ACC112 (cell line): ENCODE measurements around the gene KCNQ1OT1.

Experiments used
- H2AFZ ChIP-seq: fragments of 200-600 bp; sonication (generic); one replicate; pipeline ENCODE4 v1.6.0; 2017; ENCODE audit warnings: antibody characterized with exemption, low read length; ENCODE audit not compliant: unreplicated experiment
- H3K27ac ChIP-seq: fragments of 200-600 bp; sonication (generic); 2 replicates; pipeline ENCODE4 v1.5.1; 2014; ENCODE audit warnings: low read depth, mild to moderate bottlenecking, antibody characterized with exemption, low read length, moderate library complexity
- H3K27me3 ChIP-seq: fragments of 200-600 bp; sonication (generic); 2 replicates; pipeline ENCODE4 v1.6.1; 2014; ENCODE audit warnings: mild to moderate bottlenecking, antibody characterized with exemption, low read length, moderate library complexity, mixed read lengths; ENCODE audit not compliant: insufficient read depth
- H3K36me3 ChIP-seq: fragments of 200-600 bp; sonication (generic); 2 replicates; pipeline ENCODE4 v1.6.1; 2016; ENCODE audit warnings: mild to moderate bottlenecking, antibody characterized with exemption, low read length, moderate library complexity, mixed read lengths; ENCODE audit not compliant: insufficient read depth
- H3K4me1 ChIP-seq: fragments of 200-600 bp; sonication (generic); one replicate; pipeline ENCODE4 v1.6.1; 2016; ENCODE audit warnings: low read length, mixed read lengths; ENCODE audit not compliant: insufficient read depth, unreplicated experiment, control insufficient read depth
- H3K4me3 ChIP-seq: fragments of 200-600 bp; sonication (generic); 2 replicates; pipeline ENCODE4 v1.5.1; 2014; ENCODE audit warnings: mild to moderate bottlenecking, low read depth, low read length
- H3K79me2 ChIP-seq: fragments of 200-600 bp; sonication (generic); one replicate; pipeline ENCODE4 v1.6.0; 2016; ENCODE audit warnings: low read length; ENCODE audit not compliant: control insufficient read depth, unreplicated experiment, insufficient read depth

The KCNQ1OT1 gene

DNA sequence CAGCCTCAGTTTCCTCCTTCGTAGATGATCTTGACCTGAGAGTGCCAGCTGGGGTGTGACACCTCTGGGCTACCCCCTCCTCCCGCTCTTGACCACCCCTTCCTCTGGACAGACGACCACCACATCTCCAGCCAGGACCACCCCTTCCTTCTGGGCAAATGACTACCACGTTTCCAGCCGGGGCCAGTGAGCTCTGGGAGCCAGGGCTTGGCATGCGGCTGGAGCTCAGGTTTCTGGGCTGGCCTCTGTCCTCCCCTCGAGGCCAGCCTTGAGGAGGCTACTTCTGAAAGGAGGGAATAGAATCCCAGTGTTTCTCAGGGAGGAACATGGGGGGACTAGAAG, 120.9 kb downstream of the KCNQ1OT1 start:
- Histone ChIP-seq H3K4me3 (no peak overlapping the region), H2AFZ (no peak overlapping the region), H3K79me2 (no peaks in the 10 kb centered on the region), H3K27ac (no peak overlapping the region), H3K27me3 (no peaks in the 10 kb centered on the region), H3K36me3 (no peaks in the 10 kb centered on the region), H3K4me1 (no peaks in the 10 kb centered on the region)

DNA sequence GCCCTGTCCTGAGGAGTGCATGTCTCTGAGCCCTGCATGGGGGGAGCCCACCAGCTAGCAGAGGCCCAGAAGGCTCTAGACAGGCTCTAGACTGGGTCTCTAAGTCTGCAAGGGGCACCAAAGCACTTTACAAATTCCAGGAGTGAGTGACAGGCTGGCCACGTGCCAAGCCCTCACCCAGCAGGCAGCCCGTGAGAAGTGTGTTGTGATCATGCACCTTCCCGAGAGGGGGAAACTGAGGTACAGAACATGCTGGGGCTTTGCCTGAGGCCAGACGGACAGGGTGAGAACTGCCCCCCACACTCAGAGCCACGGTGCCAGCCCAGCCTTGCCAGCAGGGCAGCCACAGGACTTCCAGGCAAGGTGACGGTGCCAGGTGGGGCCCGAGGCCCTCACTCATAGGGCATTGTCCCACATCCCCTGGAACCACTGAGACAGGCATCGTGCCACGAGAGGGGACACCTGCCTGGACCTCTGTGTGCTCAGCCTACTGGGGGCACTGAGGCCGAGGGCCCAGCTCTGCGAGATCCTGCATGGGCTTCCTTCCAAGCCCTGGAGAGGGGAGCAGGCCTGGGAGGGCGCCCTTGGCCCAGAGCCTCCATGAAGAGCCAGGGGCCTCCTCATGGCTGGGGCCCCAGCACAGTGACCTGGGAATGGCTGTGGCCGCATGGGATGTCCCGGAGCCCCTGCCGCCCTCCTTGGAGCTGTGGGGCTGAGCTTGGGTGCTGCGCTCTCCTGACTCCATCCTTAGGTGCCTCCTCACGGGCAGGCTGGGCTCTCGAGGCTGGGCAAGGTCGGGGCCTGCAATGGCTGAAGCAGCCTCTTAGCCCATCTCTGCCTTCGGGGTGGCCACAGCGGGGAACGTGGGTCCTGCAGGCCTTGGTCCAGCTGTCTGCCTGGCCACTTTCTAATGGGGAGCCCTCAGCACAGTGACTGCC, 121.5 kb downstream of the KCNQ1OT1 start:
- H3K79me2 ChIP-seq: no peaks in the 10 kb centered on the region
- no peak overlapping the region for H3K4me3 ChIP-seq
- no peak overlapping the region for H3K27ac ChIP-seq
- H3K27me3 ChIP-seq: no peaks in the 10 kb centered on the region
- no peaks in the 10 kb centered on the region for H3K4me1 ChIP-seq
- no peak overlapping the region for H2AFZ ChIP-seq
- H3K36me3 ChIP-seq: no peaks in the 10 kb centered on the region

DNA sequence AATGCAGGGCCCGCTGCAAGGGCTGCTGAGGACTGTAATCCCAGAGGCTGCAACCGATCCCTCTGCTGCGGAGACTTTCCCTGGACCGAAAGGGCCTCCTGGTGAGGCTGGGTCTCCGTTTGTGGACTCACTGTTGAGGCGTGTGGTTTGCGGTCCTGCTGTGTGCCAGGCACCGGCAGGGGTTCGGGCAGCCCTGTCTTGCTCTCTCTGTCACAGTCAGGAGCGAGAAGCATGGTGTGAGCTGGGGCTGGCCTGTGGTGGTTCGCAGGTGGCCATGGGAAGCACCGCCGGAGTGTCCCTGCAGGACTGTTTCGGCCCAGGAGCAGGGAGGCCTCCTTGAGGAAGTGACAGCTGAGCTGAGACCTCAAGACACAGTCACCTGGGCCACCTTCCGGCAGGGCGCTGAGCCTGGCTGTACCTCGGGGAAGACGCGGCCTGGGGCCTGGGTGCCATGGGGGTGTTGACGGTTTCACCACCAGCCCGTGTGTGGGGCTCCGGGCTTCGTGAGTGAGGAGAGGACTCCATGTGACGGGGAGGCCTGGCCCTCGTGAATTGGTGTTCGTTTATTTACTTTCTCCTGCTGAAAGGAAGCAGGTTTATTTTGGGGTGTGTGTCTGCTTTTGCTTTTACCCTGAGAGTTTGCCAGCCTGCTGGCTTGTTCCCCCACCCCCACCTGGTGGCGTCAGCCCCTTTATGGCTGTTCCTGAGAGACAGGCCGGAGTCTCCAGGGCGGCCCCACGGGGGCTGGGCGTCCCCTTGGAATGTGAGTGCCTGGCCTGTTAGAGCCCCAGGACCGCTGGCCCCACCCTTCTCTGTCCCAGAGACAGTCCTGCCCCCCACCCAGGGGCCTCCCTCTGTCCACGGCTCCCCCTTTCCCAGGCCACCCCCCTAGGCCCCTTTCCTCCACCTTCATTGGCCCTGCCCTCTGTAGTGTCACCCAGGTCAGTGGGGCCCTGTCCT, 122.5 kb downstream of the KCNQ1OT1 start:
- H2AFZ ChIP-seq: no peak overlapping the region
- H3K79me2 ChIP-seq: no peaks in the 10 kb centered on the region
- H3K36me3 ChIP-seq: no peaks in the 10 kb centered on the region
- no peaks in the 10 kb centered on the region for H3K4me1 ChIP-seq
- no peaks in the 10 kb centered on the region for H3K27me3 ChIP-seq
- no peak overlapping the region for H3K27ac ChIP-seq
- H3K4me3 ChIP-seq: no peak overlapping the region

DNA sequence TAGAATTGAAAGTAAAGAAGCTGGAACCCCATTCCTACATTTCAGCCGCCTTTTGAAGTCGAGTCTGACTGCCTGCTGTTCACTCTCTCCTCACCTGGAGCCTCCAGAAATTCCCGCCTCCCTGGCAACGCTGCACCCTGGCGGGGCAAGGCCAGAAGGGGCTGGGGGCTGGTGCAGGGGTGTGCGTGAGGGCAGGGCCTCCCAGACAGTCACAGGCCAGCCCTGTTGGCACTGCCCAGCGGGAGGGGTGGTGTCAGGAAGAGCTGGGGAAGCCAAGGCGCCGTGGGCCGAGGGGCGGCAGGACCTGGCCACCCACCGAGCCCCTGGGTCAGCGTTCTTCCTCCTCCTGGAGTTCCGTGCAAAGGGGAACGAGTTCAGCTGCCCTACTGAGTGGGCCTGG, 123.2 kb downstream of the KCNQ1OT1 start:
- Histone ChIP-seq H3K27me3 (no peaks in the 10 kb centered on the region), H3K4me3 (no peak overlapping the region), H3K36me3 (no peaks in the 10 kb centered on the region)

DNA sequence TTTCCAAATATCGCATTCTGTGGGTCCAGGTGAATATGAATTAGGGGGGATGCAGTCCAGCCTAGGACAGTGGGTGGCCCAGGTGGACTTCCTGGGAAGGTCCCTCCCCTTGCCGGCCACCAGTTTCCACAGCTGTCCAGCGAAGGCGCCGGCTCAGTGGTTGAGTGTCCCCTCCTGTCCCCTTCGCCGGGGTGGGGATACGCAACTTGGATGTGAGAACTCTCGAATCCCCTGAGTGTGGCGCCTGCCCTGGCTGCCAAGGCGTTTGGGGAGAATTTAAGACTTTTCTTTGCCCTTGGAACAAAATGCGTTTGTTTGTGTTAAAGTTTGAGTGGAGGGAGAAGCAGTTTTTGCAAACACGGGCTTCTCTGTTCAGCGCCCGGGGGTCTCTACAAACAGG, 123.7 kb downstream of the KCNQ1OT1 start:
- no peaks in the 10 kb centered on the region for H3K36me3 ChIP-seq
- H3K27me3 ChIP-seq: no peaks in the 10 kb centered on the region

More for the DNA sequence above, 123.2 kb downstream of the KCNQ1OT1 start:
- Histone ChIP-seq H2AFZ (no peak overlapping the region), H3K27ac (no peak overlapping the region), H3K79me2 (no peaks in the 10 kb centered on the region), H3K4me1 (no peaks in the 10 kb centered on the region)

DNA sequence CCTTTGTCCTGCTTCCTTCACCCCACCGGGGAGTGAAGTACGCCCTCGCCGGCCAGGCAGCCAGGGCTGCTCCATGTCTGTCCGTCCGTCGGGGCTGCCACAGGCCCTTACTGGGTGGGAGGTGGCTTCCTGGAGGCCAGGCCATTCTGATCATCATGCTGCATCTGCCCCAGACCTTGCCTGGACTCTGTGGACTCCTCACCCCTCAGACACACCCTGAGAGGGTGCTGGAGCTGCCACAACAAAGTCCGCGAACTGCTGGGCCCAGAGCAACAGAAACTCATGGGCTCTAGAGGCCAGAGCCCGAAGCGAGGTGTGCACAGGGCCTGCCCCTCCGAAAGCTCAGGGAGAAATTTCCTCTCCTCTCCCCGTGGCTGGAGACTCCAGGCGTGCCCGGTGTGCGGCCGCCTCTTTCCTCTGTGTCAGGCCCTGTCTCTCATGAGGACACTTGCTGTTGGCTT, 124.2 kb downstream of the KCNQ1OT1 start:
- no peaks in the 10 kb centered on the region for H3K4me1 ChIP-seq
- H3K79me2 ChIP-seq: no peaks in the 10 kb centered on the region

More for the DNA sequence above, 123.7 kb downstream of the KCNQ1OT1 start:
- Histone ChIP-seq H3K79me2 (no peaks in the 10 kb centered on the region), H2AFZ (no peak overlapping the region), H3K4me1 (no peaks in the 10 kb centered on the region), H3K4me3 (no peak overlapping the region), H3K27ac (no peak overlapping the region)

DNA sequence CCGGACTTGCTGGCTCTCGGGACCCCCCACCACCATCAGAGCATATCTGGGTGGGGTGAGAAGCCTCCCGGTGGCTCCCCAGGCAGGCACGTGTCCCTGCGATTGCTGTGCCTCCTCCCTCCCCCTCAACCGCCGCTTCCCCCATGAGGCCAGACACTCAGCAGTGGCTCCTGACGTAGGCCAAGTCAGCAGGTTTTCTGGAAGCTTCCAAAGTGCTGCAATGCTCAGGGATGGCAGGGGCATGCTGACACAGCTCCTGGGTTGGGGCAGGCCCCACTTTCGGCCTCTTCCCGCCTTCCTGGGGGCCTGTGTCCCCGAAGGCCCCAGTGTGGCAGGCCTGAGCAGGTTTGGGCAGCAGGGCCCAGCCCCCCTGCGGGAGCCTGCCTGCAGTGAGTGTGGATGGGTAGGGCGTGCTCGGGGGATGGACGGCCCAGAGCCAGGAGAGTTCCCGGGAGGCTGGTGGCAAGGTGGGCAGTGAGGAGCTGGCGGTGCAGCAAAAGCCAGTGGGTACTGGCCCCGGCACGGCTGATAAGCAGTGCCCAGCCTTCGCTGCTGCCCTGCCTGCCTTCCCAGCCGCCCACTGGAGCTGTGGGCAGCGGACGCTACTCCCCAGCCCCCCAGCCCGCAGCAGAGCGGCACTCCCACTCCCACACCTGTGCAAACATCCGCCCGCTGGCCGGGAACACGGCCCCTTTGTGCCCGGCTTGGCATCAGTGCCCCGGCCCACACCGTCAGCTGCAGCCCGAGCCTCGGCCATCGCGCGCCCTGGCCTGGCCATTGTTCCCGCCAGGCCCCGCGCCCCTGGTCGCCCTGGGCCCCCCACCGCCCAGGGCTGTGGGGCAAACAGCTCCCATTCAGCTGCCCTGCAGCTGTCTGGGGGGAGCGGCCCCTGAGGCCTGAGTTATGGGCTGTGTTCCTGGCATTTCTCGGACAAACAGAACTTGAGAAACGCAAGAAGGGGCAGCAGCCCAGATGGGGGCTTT, 125.0 kb downstream of the KCNQ1OT1 start:
- H3K27ac ChIP-seq: no peak overlapping the region
- no peaks in the 10 kb centered on the region for H3K36me3 ChIP-seq
- no peaks in the 10 kb centered on the region for H3K4me1 ChIP-seq
- H2AFZ ChIP-seq: no peak overlapping the region
- no peaks in the 10 kb centered on the region for H3K27me3 ChIP-seq
- no peaks in the 10 kb centered on the region for H3K79me2 ChIP-seq
- no peak overlapping the region for H3K4me3 ChIP-seq

More for the DNA sequence above, 124.2 kb downstream of the KCNQ1OT1 start:
- H3K36me3 ChIP-seq: no peaks in the 10 kb centered on the region
- H3K27me3 ChIP-seq: no peaks in the 10 kb centered on the region
- H3K27ac ChIP-seq: no peak overlapping the region
- no peak overlapping the region for H2AFZ ChIP-seq
- H3K4me3 ChIP-seq: no peak overlapping the region

DNA sequence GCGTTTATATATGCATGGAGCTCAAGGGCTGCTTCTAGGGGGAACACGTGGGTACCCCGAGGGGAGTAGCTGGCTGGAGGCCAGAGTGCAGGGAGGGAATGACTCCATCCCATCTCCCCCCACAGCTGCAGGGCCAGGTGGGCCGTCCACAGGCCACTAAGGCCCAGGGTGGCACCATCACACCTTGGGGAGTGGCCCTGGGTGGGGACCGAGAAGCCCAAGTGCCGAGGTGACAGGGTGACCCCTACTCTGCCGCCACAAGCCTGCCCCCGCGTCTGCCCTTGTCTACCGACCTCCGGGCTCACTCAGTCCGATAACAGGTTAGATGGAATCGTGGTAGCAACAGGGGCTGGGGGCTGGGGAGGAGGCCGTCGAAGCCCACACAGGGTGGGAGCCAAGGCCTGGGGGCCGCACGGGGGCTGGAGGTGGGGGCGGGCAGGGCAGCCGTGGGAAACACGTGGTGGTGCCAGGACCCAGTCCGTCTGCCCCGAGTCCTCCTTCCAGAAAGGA, 125.7 kb downstream of the KCNQ1OT1 start:
- Histone ChIP-seq H2AFZ (no peak overlapping the region), H3K4me1 (no peaks in the 10 kb centered on the region), H3K27ac (no peak overlapping the region), H3K27me3 (no peaks in the 10 kb centered on the region), H3K36me3 (no peaks in the 10 kb centered on the region), H3K4me3 (no peak overlapping the region), H3K79me2 (no peaks in the 10 kb centered on the region)

DNA sequence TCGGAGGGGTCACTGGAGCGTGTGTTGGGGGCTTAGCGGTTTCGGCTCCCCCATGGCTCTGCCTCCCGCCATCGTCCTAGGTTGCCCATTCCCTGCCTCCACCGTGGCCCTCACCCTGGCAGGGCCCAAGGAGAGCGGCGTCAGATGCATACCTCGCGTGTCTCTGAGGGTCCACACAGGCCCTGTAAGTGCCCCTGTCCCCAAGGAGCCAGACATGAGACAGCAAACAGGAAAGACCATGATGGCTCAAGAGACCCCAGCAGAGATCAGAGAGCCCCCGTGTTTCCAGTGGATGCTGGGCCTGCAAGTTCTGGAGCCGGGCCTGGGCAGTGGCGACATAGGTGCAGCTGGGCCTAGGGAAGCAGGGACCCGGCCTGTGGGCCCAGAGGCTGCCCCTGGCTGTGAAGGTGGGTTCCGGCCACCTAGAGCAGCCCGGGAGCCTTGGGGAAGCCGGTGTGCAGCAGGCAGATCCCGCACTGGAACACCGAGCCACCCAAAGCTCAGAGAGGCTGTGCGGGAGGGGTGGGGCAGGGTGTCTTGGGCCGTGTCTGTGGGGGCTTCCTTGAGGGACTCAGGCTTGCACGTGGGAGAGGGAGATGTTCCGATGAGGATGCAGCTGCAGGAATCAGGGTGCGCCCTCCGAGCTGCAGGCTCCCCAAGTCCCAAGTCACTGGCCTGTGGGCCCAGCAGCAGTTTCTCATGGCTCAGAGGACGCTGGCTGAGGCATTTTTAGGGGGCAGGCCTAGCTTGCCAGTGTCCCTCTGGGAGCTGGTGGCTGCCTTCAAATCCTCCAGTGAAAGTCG, 126.4 kb downstream of the KCNQ1OT1 start:
- Histone ChIP-seq H3K79me2 (no peaks in the 10 kb centered on the region), H3K27ac (no peak overlapping the region), H2AFZ (no peak overlapping the region), H3K4me3 (no peak overlapping the region), H3K4me1 (no peaks in the 10 kb centered on the region), H3K27me3 (no peaks in the 10 kb centered on the region), H3K36me3 (no peaks in the 10 kb centered on the region)
